Right atrium auricular region (tissue), 2 donors: ENCODE measurements around the gene IZUMO1. TPM values are rescaled to one million over a fixed set of nuclear protein-coding genes. Genes with fewer than 3 reads are reported as not detected.

ENCODE experiments used
- DNase-seq: peaks from one replicate; pipeline ENCODE4 v3.0.0-alpha.2; 2019; ENCODE audit warnings: low spot score
- H3K27ac ChIP-seq, 2 donors: fragments of 200-600 bp; sonication (generic); 1 replicate in 1 of 2; 2 replicates in 1 of 2; pipeline ENCODE4 v1.5.1; 2016 to 2019
- H3K27me3 ChIP-seq, 2 donors: fragments of 200-600 bp; sonication (generic); one replicate each; pipeline versions ENCODE4 v1.5.1 to v1.6.0; 2017 to 2019
- H3K36me3 ChIP-seq: fragments of 200-600 bp; sonication (generic); one replicate; pipeline ENCODE4 v1.5.1; 2016
- H3K4me1 ChIP-seq, 2 donors: fragments of 200-600 bp; sonication (generic); one replicate each; pipeline versions ENCODE4 v1.5.1 to v1.6.0; 2017 to 2019
- H3K4me3 ChIP-seq, 2 donors: fragments of 200-600 bp; sonication (generic); 1 replicate in 1 of 2; 2 replicates in 1 of 2; pipeline ENCODE4 v1.5.1; 2017 to 2019; ENCODE audit warnings: mild to moderate bottlenecking in 1 of 2, moderate library complexity in 1 of 2
- H3K9me3 ChIP-seq, 2 donors: fragments of 200-600 bp; sonication (generic); one replicate each; pipeline ENCODE4 v1.5.1; 2019
- total RNA-seq, 2 donors: library from RNA; depleted of rRNA; stranded (reverse); fragments of >200 nt; gene quantifications; one replicate each; pipeline ENCODE4 v1.1.0, GENCODE V29; 2016
- TF ChIP-seq, protein P1 (sequence below), 2 donors: fragments of 200-600 bp; sonication (generic); IDR thresholded peaks; one replicate each; pipeline ENCODE4 v1.5.1; 2019; ENCODE audit warnings: antibody characterized with exemption in 2 of 2

Gene IZUMO1
- total RNA-seq, 2 donors from 2014 or later, result not detected

DNA sequence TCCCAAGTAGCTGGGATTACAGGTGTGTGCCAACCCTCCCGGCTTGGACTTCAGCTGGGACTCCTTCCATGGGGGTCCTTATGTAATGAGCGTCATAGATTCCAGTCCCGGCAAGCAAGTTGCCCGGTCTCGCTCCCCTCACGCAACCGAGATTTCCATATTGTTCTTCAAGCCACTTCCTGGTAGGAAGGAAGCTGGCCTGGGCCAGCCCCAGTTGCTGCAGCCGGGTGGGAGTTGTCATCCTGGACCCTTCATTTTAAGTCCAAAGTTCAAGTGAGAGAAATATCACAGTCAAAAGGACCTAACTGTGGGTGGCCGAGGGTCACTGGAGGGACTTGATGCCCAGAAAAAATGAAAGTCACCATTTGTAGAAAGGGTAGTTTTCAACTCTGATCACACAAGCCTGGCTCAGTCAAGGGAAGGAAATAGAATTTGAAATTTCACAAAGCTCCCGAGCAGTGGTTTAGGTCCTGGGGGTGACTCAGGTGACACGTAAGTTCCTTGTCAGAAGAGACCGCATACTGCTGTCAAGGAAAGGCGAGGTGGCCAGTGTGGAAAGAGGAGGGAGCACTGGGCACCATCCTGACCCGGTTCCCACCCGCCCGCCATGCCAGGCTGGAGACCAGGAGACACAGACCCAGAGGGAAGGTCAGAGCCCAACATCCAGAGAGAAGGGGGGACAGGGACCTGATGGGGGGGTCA is 13.9 kb upstream of the IZUMO1 start:
- no peak for DNase-seq
- TF ChIP-seq, protein P1, sequence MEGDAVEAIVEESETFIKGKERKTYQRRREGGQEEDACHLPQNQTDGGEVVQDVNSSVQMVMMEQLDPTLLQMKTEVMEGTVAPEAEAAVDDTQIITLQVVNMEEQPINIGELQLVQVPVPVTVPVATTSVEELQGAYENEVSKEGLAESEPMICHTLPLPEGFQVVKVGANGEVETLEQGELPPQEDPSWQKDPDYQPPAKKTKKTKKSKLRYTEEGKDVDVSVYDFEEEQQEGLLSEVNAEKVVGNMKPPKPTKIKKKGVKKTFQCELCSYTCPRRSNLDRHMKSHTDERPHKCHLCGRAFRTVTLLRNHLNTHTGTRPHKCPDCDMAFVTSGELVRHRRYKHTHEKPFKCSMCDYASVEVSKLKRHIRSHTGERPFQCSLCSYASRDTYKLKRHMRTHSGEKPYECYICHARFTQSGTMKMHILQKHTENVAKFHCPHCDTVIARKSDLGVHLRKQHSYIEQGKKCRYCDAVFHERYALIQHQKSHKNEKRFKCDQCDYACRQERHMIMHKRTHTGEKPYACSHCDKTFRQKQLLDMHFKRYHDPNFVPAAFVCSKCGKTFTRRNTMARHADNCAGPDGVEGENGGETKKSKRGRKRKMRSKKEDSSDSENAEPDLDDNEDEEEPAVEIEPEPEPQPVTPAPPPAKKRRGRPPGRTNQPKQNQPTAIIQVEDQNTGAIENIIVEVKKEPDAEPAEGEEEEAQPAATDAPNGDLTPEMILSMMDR (IDR thresholded peaks at IDR 0.05), result no peak
- Histone ChIP-seq H3K27ac (peak overlapping the region; percentile 46 to 58), H3K27me3 (no peaks in the 10 kb centered on the region), H3K9me3 (no peaks in the 10 kb centered on the region), H3K4me3 (no peak overlapping the region), H3K4me1 (no peaks in the 10 kb centered on the region), H3K36me3 (no peaks in the 10 kb centered on the region)

DNA sequence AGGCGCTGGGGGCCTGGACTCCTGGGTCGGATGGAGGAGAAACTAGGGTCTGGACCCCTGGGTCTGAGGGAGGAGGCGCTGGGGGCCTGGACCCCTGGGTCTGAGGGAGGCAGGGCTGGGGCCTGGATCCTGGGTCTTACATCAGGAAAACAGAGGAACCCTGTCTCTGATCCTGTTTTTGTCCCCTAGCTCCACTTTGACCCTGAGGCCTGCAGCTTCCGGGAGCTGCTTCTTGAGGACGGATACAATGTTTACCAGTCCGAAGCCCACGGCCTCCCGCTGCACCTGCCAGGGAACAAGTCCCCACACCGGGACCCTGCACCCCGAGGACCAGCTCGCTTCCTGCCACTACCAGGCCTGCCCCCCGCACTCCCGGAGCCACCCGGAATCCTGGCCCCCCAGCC is 11.0 kb upstream of the IZUMO1 start:
- DNase-seq, result no peak
- Histone ChIP-seq H3K27me3 (no peaks in the 10 kb centered on the region), H3K9me3 (no peaks in the 10 kb centered on the region), H3K4me1 (peaks cover 0 to 5% of the 10 kb centered on the region in 2 donors), H3K27ac (no peak overlapping the region), H3K36me3 (no peaks in the 10 kb centered on the region), H3K4me3 (no peak overlapping the region)
- TF ChIP-seq, protein P1 (IDR thresholded peaks at IDR 0.05), result no peak

DNA sequence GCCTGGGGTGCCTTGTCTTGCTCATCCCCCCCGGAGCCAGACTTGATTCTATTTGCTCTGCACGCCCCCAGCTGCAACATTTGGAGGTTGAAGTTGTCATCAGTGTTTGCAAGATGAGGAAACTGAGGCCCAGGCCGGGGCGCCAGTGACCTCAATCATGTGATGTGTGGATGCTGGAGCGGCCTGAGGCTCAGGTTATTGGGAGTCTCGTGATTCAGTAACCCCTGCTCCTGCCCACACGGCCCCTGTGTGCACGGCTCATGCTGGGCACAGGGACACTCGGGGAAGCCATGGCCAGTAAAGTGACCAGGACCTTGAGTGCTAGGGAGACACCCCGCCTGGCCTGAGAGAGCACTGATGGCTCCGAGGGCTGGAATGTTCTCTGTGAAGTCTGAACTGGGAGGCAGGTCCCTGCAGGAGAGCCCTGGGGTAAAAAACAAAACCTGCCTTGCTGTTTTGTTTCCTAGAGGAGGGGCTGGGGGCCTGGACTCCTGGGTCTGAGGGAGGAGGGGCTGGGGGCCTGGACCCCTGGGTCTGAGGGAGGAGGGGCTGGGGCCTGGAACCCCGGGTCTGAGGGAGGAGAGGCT is 10.5 kb upstream of the IZUMO1 start:
- Histone ChIP-seq H3K9me3 (no peaks in the 10 kb centered on the region), H3K36me3 (no peaks in the 10 kb centered on the region), H3K4me3 (no peak overlapping the region), H3K27me3 (no peaks in the 10 kb centered on the region), H3K4me1 (peaks cover 0 to 10% of the 10 kb centered on the region in 2 donors), H3K27ac (no peak overlapping the region)
- TF ChIP-seq, protein P1 (IDR thresholded peaks at IDR 0.05), result no peak
- DNase-seq, result no peak

DNA sequence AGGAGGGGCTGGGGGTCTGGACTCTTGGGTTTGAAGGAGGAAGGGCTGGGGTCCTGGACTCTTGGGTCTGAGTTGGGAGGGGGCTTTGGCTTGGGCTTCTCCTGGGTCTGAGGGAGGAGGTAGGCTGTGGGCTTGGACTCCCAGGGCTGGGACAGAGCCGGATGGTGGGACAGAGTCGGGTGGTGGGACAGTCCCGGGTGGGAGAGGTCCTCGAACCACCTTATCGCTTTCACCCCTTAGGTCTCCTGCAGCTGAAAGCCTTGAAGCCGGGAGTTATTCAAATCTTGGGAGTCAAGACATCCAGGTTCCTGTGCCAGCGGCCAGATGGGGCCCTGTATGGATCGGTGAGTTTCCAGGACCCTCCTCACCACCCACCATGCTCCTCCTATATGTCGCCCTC is 10.0 kb upstream of the IZUMO1 start:
- TF ChIP-seq, protein P1 (IDR thresholded peaks at IDR 0.05), result no peak
- H3K9me3 ChIP-seq, result no peaks in the 10 kb centered on the region

DNA sequence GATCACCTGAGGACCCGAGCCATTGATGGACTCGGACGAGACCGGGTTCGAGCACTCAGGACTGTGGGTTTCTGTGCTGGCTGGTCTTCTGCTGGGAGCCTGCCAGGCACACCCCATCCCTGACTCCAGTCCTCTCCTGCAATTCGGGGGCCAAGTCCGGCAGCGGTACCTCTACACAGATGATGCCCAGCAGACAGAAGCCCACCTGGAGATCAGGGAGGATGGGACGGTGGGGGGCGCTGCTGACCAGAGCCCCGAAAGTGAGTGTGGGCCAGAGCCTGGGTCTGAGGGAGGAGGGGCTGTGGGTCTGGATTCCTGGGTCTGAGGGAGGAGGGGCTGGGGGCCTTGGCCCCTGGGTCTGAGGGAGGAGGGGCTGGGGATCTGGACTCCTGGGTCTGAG is 9.5 kb upstream of the IZUMO1 start:
- peaks cover 0 to 15% of the 10 kb centered on the region in 2 donors for H3K4me1 ChIP-seq
- H3K27ac ChIP-seq, result no peak overlapping the region
- no peak overlapping the region for H3K4me3 ChIP-seq
- DNase-seq, result no peak
- H3K36me3 ChIP-seq, result no peaks in the 10 kb centered on the region
- no peaks in the 10 kb centered on the region for H3K9me3 ChIP-seq
- TF ChIP-seq, protein P1 (IDR thresholded peaks at IDR 0.05), result no peak
- no peaks in the 10 kb centered on the region for H3K27me3 ChIP-seq

More for the DNA sequence above, 10.0 kb upstream of the IZUMO1 start:
- Histone ChIP-seq H3K27ac (no peak overlapping the region), H3K4me3 (no peak overlapping the region), H3K36me3 (no peaks in the 10 kb centered on the region), H3K27me3 (no peaks in the 10 kb centered on the region), H3K4me1 (peaks cover 0 to 13% of the 10 kb centered on the region in 2 donors)
- DNase-seq, result no peak
